Osteoblast (primary cell): ENCODE measurements around the gene C3orf52. TPM values are rescaled to one million over a fixed set of nuclear protein-coding genes. Genes with fewer than 3 reads are reported as not detected.
A peak's percentile ranks its signal among the peaks of the same experiment; 100 is the strongest.

Experiments
- DNase-seq: peaks from one replicate; pipeline ENCODE4 v3.0.0; 2011; ENCODE audit warnings: low spot score, mixed read lengths; ENCODE audit not compliant: insufficient read length; ENCODE audit errors: missing footprints
- H2AFZ ChIP-seq: 2 replicates; pipeline ENCODE4 v1.6.0; 2011; ENCODE audit warnings: mild to moderate bottlenecking, low read length
- H3K27ac ChIP-seq: 2 replicates; pipeline ENCODE4 v1.5.1; 2011; ENCODE audit warnings: mild to moderate bottlenecking, low read depth, low read length, moderate library complexity
- H3K27me3 ChIP-seq: 2 replicates; pipeline ENCODE4 v1.6.0; 2012; ENCODE audit warnings: mild to moderate bottlenecking, control low read depth, inconsistent platforms, low read length, moderate library complexity; ENCODE audit not compliant: insufficient read depth
- H3K36me3 ChIP-seq: 2 replicates; pipeline ENCODE4 v1.5.1; 2011; ENCODE audit warnings: mild to moderate bottlenecking, low read length, control low read depth, moderate library complexity; ENCODE audit not compliant: insufficient read depth
- H3K4me1 ChIP-seq: 2 replicates; pipeline ENCODE4 v1.5.1; 2011; ENCODE audit warnings: mild to moderate bottlenecking, low read length, control low read depth, moderate library complexity; ENCODE audit not compliant: insufficient read depth
- H3K4me2 ChIP-seq: 2 replicates; pipeline ENCODE4 v1.6.0; 2011; ENCODE audit warnings: mild to moderate bottlenecking, low read length; ENCODE audit not compliant: insufficient read depth
- H3K4me3 ChIP-seq: fragments of 200-600 bp; sonication (generic); 3 replicates; pipeline ENCODE4 v1.5.1; 2012; ENCODE audit warnings: mild to moderate bottlenecking, low read length, inconsistent platforms; ENCODE audit not compliant: insufficient read depth
- H3K79me2 ChIP-seq: 2 replicates; pipeline ENCODE4 v1.6.0; 2012; ENCODE audit warnings: mild to moderate bottlenecking, low read length, control low read depth, inconsistent platforms; ENCODE audit not compliant: insufficient read depth
- H3K9me3 ChIP-seq: 2 replicates; pipeline ENCODE4 v1.5.1; 2011; ENCODE audit warnings: low read depth, low read length, control low read depth
- H4K20me1 ChIP-seq: 2 replicates; pipeline ENCODE4 v1.6.0; 2012; ENCODE audit warnings: mild to moderate bottlenecking, low read length, control low read depth; ENCODE audit not compliant: insufficient read depth
- total RNA-seq: library from RNA; depleted of rRNA; stranded (reverse); fragments of >200 nt; gene quantifications from 2 replicates; pipeline ENCODE4 v1.2.3, GENCODE V29; 2012
- TF ChIP-seq, protein P1 (sequence below): IDR thresholded peaks from 2 replicates; pipeline ENCODE4 v1.5.1; 2011; ENCODE audit warnings: mild to moderate bottlenecking, low read depth, low read length, moderate library complexity; ENCODE audit errors: extremely low read depth

Gene C3orf52
- total RNA-seq, 1 donor, result 4.0 TPM

DNA sequence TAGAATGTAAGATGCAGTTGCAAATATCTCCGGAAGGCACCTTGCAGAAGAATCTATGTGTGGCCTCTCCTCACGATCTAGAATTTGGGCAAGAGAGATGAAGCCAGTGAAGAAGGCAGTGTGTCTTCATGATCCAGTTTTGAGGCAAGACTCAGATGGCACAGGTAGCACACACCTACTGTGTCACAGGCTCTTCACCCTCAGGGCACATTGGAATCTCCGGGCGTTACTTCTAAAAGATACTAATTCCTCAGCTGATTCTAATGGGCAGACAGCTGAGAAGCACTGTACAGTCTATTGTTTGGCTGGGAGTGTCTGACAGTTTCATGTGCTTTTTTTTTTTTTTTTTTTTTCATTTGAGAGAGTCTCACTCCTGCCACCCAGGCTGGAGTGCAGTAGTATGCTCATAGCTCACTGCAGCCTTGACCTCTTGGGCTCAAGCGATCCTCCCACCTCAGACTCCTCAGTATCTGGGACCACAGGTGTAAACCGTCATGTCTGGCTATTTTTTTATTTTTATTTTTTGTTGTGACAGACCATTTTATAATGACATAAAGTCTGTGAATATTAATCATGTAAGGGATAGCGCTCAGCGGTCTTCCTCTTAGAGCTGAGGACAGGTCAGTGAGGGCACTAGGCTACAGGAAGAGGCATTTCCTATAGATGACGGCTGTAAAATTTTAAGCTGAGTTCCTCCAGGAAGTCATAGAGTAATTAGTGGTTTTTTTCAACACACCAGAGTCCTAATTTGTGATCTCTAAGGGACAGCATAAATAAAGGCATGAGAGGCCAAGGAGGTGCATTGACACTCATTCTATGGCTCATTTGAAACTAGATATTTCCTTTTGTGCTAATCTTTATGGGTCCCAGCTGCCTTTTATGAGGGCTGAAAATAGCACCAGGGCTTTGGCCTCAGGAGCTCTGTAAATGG is 4.0 kb downstream of the C3orf52 start:
- DNase-seq, result peak; percentile 65
- H3K4me1 ChIP-seq, result peaks cover 36% of the 10 kb centered on the region
- H2AFZ ChIP-seq, result no peak overlapping the region
- H3K27me3 ChIP-seq, result no peaks in the 10 kb centered on the region
- H3K4me2 ChIP-seq, result no peak overlapping the region
- no peaks in the 10 kb centered on the region for H4K20me1 ChIP-seq
- no peaks in the 10 kb centered on the region for H3K36me3 ChIP-seq
- peaks cover 29% of the 10 kb centered on the region for H3K79me2 ChIP-seq
- H3K4me3 ChIP-seq, result no peak overlapping the region
- TF ChIP-seq, protein P1, sequence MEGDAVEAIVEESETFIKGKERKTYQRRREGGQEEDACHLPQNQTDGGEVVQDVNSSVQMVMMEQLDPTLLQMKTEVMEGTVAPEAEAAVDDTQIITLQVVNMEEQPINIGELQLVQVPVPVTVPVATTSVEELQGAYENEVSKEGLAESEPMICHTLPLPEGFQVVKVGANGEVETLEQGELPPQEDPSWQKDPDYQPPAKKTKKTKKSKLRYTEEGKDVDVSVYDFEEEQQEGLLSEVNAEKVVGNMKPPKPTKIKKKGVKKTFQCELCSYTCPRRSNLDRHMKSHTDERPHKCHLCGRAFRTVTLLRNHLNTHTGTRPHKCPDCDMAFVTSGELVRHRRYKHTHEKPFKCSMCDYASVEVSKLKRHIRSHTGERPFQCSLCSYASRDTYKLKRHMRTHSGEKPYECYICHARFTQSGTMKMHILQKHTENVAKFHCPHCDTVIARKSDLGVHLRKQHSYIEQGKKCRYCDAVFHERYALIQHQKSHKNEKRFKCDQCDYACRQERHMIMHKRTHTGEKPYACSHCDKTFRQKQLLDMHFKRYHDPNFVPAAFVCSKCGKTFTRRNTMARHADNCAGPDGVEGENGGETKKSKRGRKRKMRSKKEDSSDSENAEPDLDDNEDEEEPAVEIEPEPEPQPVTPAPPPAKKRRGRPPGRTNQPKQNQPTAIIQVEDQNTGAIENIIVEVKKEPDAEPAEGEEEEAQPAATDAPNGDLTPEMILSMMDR, result no peak
- H3K9me3 ChIP-seq, result no peaks in the 10 kb centered on the region
- no peak overlapping the region for H3K27ac ChIP-seq

DNA sequence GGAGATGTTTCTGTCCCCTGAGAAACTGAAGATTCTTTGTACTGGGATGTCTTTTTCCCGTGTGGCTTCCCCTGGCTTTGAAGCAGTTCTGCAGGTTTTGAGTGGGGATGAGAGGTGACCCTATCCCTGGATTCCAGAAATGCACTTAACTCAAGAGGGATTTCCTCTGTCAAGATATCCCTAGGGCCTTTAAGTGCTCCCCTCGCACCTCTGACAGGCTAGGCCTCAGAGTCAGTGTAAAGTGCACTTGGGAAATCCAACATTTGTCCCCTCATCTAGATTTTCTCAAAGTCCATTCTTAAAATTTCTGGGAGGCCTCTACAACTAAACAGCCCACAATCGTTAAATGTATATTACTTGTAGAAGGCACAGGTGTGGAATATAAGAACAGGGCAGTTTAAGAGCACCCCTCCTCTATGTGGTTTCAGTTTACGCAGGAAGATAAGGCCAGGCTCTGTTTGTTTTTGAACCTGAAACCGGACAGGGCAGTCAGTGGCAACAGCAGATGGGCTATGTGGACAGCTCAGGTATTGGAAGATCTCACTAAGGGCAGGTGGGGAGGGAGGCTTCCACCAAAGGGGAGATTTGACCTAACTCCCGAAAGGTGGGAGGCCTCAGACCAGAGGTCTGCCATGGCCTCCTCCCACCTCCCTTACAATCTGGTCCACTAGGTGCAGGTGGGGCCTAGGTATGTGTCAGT is 4.8 kb downstream of the C3orf52 start:
- Histone ChIP-seq H3K4me3 (no peak overlapping the region), H3K27me3 (no peaks in the 10 kb centered on the region), H2AFZ (no peak overlapping the region), H3K4me2 (no peak overlapping the region), H3K79me2 (peaks cover 29% of the 10 kb centered on the region), H4K20me1 (no peaks in the 10 kb centered on the region), H3K36me3 (no peaks in the 10 kb centered on the region), H3K9me3 (no peaks in the 10 kb centered on the region), H3K4me1 (peaks cover 33% of the 10 kb centered on the region), H3K27ac (no peak overlapping the region)
- DNase-seq, result no peak
- TF ChIP-seq, protein P1, result no peak

DNA sequence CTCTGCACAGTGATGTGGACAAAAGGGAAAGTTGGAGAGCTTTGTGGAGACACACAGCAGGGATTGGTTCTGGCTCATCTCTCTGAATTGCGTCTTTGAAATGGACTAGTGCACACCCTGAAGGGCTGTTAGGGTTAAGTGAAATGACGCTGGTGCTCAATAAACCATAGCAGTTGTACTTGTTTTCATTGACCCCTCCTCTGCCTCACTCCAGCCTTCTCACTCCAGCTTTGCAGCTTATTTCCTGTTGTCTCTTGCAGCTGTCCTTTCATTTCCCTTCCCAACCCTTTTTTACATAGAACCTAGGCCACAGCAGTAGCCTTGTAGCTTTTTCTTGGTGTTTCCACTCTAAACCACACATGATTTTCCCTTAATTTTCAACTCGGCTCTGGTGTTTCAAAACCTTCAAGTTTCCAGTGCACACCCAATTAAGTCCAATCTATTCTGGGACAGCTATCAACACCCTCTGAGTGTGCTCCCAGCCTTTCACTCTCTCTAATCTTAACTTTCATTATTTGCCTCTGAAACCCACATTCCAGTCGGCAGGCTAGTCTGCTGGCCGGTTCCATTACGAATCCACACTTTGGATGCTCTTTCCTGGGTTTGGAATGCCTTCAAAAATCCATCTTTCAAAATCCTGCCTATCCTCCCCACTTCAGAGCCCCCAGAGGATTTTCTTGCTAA is 6.4 kb downstream of the C3orf52 start:
- TF ChIP-seq, protein P1, result no peak
- peaks cover 25% of the 10 kb centered on the region for H3K4me1 ChIP-seq
- peak overlapping the region; percentile 76 for H2AFZ ChIP-seq
- H3K9me3 ChIP-seq, result no peaks in the 10 kb centered on the region
- no peaks in the 10 kb centered on the region for H3K36me3 ChIP-seq
- H4K20me1 ChIP-seq, result no peaks in the 10 kb centered on the region
- no peaks in the 10 kb centered on the region for H3K27me3 ChIP-seq
- H3K4me2 ChIP-seq, result peak overlapping the region; percentile 74
- peak overlapping the region; percentile 61 for H3K27ac ChIP-seq
- peak overlapping the region; percentile 37 for H3K4me3 ChIP-seq
- peaks cover 28% of the 10 kb centered on the region for H3K79me2 ChIP-seq
- peak; percentile 84 for DNase-seq
